Endothelial cell of umbilical vein (primary cell): Measurements from ENCODE around the gene PLN. TPM values are rescaled to one million over a fixed set of nuclear protein-coding genes. Genes with fewer than 3 reads are reported as not detected.

Experiments used
- BruUV-seq: library from RNA; stranded (reverse); fragments of 400-500 nt; replicated peaks from 2 replicates; lab custom pipeline; 2021; lab: Mats Ljungman, UMichigan
- CTCF ChIA-PET: fragments of 300-600, 350-600 bp; sonication (Branson Sonifier 250); formaldehyde crosslinking; loops from one replicate; lab custom pipeline; 2021; ENCODE audit warnings: antibody characterized with exemption, inconsistent platforms; lab: Charles Lee
- POLR2A ChIA-PET: fragments of 300-600, 350-600 bp; sonication (Branson Sonifier 250); formaldehyde crosslinking; loops from one replicate; lab custom pipeline; 2021; ENCODE audit warnings: antibody characterized with exemption, inconsistent platforms; lab: Charles Lee
- DNase-seq: peaks from one replicate; pipeline ENCODE4 v3.0.0-alpha.2; 2011; ENCODE audit warnings: low read depth, low spot score
- FAIRE-seq: peaks from 2 replicates; lab custom pipeline; 2011; peaks lifted over from hg19 to GRCh38; lab: Jason Lieb, UNC
- H2AFZ ChIP-seq: 2 replicates; pipeline ENCODE4 v1.6.0; 2012; ENCODE audit warnings: low read depth, low read length, control low read depth, inconsistent platforms
- H3K27ac ChIP-seq: 2 replicates; pipeline ENCODE4 v1.5.1; 2011; ENCODE audit warnings: low read depth, mild to moderate bottlenecking, control low read depth, low read length, moderate library complexity; ENCODE audit not compliant: insufficient read depth
- H3K27me3 ChIP-seq, 2 experiments: 2 replicates each; pipeline versions ENCODE4 v1.6.0 to v1.6.1; 2011; ENCODE audit warnings: low read length in 2 of 2, mixed read lengths in 1 of 2; ENCODE audit not compliant: control insufficient read depth in 2 of 2, insufficient read depth in 2 of 2
- H3K36me3 ChIP-seq, 2 experiments: 2 replicates in 1 of 2; 3 replicates in 1 of 2; pipeline ENCODE4 v1.5.1; 2011; ENCODE audit warnings: low read length in 2 of 2, mild to moderate bottlenecking in 1 of 2, moderate library complexity in 1 of 2; ENCODE audit not compliant: control insufficient read depth in 2 of 2, insufficient read depth in 2 of 2; ENCODE audit errors: extremely low read depth in 1 of 2
- H3K4me1 ChIP-seq: 3 replicates; pipeline ENCODE4 v1.5.1; 2011; ENCODE audit warnings: mild to moderate bottlenecking, low read length; ENCODE audit not compliant: control insufficient read depth, insufficient read depth; ENCODE audit errors: extremely low read depth
- H3K4me2 ChIP-seq: 2 replicates; pipeline ENCODE4 v1.6.1; 2011; ENCODE audit warnings: low read length, control low read depth, mixed read lengths; ENCODE audit not compliant: insufficient read depth
- H3K4me3 ChIP-seq, 3 experiments: fragments of 200-600 bp in 1 of 3; sonication (generic), shearing (Covaris generic) in 1 of 3; replicated peaks in 1 of 3; 2 replicates each; pipeline ENCODE4 v1.5.1; 2011 to 2016; ENCODE audit warnings: control low read depth in 3 of 3, low read length in 3 of 3, mild to moderate bottlenecking in 2 of 3, inconsistent platforms in 1 of 3, low read depth in 1 of 3, moderate library complexity in 1 of 3; ENCODE audit not compliant: insufficient read depth in 1 of 3
- H3K79me2 ChIP-seq: 2 replicates; pipeline ENCODE4 v1.6.0; 2012; ENCODE audit warnings: low read length, inconsistent platforms; ENCODE audit not compliant: control insufficient read depth, insufficient read depth
- H3K9ac ChIP-seq: replicated peaks from 2 replicates; pipeline ENCODE3; 2011; ENCODE audit warnings: low read length, control low read depth; ENCODE audit not compliant: insufficient read depth; ENCODE audit errors: extremely low read depth
- H3K9me1 ChIP-seq: replicated peaks from 3 replicates; pipeline ENCODE4 v1.6.0; 2011; ENCODE audit warnings: mild to moderate bottlenecking, low read length; ENCODE audit not compliant: control insufficient read depth, insufficient read depth; ENCODE audit errors: extremely low read depth
- H3K9me3 ChIP-seq: replicated peaks from 2 replicates; pipeline ENCODE4 v1.5.1; 2012; ENCODE audit warnings: low read length, inconsistent platforms; ENCODE audit not compliant: control insufficient read depth, insufficient read depth
- H4K20me1 ChIP-seq: replicated peaks from 2 replicates; pipeline ENCODE3; 2011; ENCODE audit warnings: mild to moderate bottlenecking, low read length; ENCODE audit not compliant: control insufficient read depth, insufficient read depth; ENCODE audit errors: extremely low read depth
- CTCF ChIP-seq, 2 donors: IDR thresholded peaks; 1 replicate in 1 of 2; 2 replicates in 1 of 2; pipeline ENCODE4 v1.5.1; 2011; ENCODE audit warnings: low read length in 2 of 2, mild to moderate bottlenecking in 2 of 2, moderate library complexity in 2 of 2, control low read depth in 1 of 2, inconsistent platforms in 1 of 2, low read depth in 1 of 2; ENCODE audit not compliant: insufficient read depth in 1 of 2; ENCODE audit errors: extremely low read depth in 1 of 2
- POLR2A ChIP-seq: IDR thresholded peaks from 2 replicates; pipeline ENCODE4 v1.6.1; 2012; ENCODE audit warnings: low read depth, mild to moderate bottlenecking, control low read depth, low read length
- POLR2AphosphoS5 ChIP-seq: IDR thresholded peaks from 2 replicates; pipeline ENCODE4 v1.6.1; 2012; ENCODE audit warnings: low read depth, mild to moderate bottlenecking, control low read depth, low read length, moderate library complexity; ENCODE audit not compliant: insufficient read depth
- dilution Hi-C: fragments of 300-500 bp; cut with MboI; formaldehyde crosslinking; loops from one replicate; pipeline ENCODE4 v1.15.0; 2019; ENCODE audit warnings: low sequenced_read_pairs; ENCODE audit not compliant: extremely low pct_ligation_motif_present
- intact Hi-C: fragments of 100-400 bp; cut with micrococcal nuclease; formaldehyde crosslinking; loops from one replicate; pipeline ENCODE4 v1.10.0; 2022
- polyA plus RNA-seq, 4 experiments: library from polyadenylated mRNA; depleted of rRNA in 3 of 4; stranded (reverse) in 3 of 4; unstranded in 1 of 4; fragments of >200 nt; gene quantifications; 2 replicates each; pipeline versions ENCODE4 v1.2.1 to v1.2.3, GENCODE V29; 2011 to 2012; ENCODE audit warnings: missing spikeins in 1 of 4
- total RNA-seq: library from RNA; stranded (reverse); gene quantifications from 2 replicates; pipeline ENCODE4 v1.2.3, GENCODE V29; 2021
- TF ChIP-seq, protein P1 (sequence below): IDR thresholded peaks from 2 replicates; pipeline ENCODE4 v1.6.1; 2011; ENCODE audit not compliant: insufficient read depth, insufficient read length

The PLN gene
- total and polyA plus RNA-seq, 2 donors (not counting 3 experiments of a cell fraction or from before 2014, with no cell fraction given), result not detected

GRCh38 chr6:118571121-118571520 lies 23.0 kb downstream of the PLN start:
- POLR2A ChIA-PET, result no interaction called here
- H3K9ac ChIP-seq, result no peak overlapping the region
- H3K79me2 ChIP-seq, result peaks cover 36% of the 10 kb centered on the region
- no peak for DNase-seq
- TF ChIP-seq CTCF (IDR thresholded peaks at IDR 0.05; ENCODE audit: extremely low read depth in 1 of 2, insufficient read depth in 1 of 2, low read depth in 1 of 2, low read length in 2 of 2) (no peak), POLR2AphosphoS5 (no peak), POLR2A (no peak)
- TF ChIP-seq, protein P1, sequence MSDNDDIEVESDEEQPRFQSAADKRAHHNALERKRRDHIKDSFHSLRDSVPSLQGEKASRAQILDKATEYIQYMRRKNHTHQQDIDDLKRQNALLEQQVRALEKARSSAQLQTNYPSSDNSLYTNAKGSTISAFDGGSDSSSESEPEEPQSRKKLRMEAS, result no peak
- no peak overlapping the region for H3K4me3 ChIP-seq
- intact Hi-C loops, result no loop called here
- peaks cover 0 to 4% of the 10 kb centered on the region in 2 experiments for H3K36me3 ChIP-seq
- no peak overlapping the region for H3K4me2 ChIP-seq
- no TSS peak for BruUV-seq
- CTCF ChIA-PET, result interaction anchor here (0.9 to 2.6 kb wide), 3 partner anchors 9 to 270 kb away, joined by 3 to 12 read pairs (median 3); no protein-coding TSS in a partner anchor
- H3K27ac ChIP-seq, result no peak overlapping the region
- H3K9me3 ChIP-seq, result peaks cover 8% of the 10 kb centered on the region
- H2AFZ ChIP-seq, result no peak overlapping the region
- H3K27me3 ChIP-seq, result no peaks in the 10 kb centered on the region
- no peaks in the 10 kb centered on the region for H3K4me1 ChIP-seq
- H3K9me1 ChIP-seq, result no peaks in the 10 kb centered on the region
- no peak for FAIRE-seq
- H4K20me1 ChIP-seq, result no peaks in the 10 kb centered on the region
- dilution Hi-C loops, result no loop called here
